HepG2 (cell line): ENCODE results near the gene DPH2. TPM values are rescaled to one million over a fixed set of nuclear protein-coding genes. Genes with fewer than 3 reads are reported as not detected.
A peak's percentile ranks its signal among the peaks of the same experiment; 100 is the strongest.

Experiments used
- ATAC-seq: fragments of 200-7000 bp; cut with Tn5 transposase; 3 replicates; pipeline ENCODE4 v1.9.1; 2020; ENCODE audit warnings: mild to moderate bottlenecking, moderate library complexity
- BruUV-seq: library from RNA; stranded (reverse); fragments of 400-500 nt; replicated peaks from 2 replicates; lab custom pipeline; 2021; lab: Mats Ljungman, UMichigan
- CTCF ChIA-PET: fragments of 300-600 bp; formaldehyde crosslinking; extraction: SDS; loops from one replicate; lab custom pipeline; 2021; ENCODE audit warnings: low total read pairs, inconsistent platforms, low intra/inter-chr PET ratio; lab: Yijun Ruan, JAX
- POLR2A ChIA-PET: fragments of 350-600 bp; sonication (Branson Sonifier 250); formaldehyde crosslinking; loops from one replicate; lab custom pipeline; 2020; ENCODE audit warnings: antibody characterized with exemption, inconsistent platforms; lab: Yijun Ruan, JAX
- DNase-seq: peaks from one replicate; pipeline ENCODE4 v3.0.0-alpha.2; 2015; ENCODE audit warnings: low spot score
- FAIRE-seq: peaks from 3 replicates; lab custom pipeline; 2011; peaks lifted over from hg19 to GRCh38; lab: Jason Lieb, UNC
- H2AFZ ChIP-seq: one replicate; pipeline ENCODE4 v1.6.1; 2011; ENCODE audit warnings: low read length, inconsistent platforms
- H3K27ac ChIP-seq: fragments of 300-600 bp; 3 replicates; pipeline ENCODE4 v1.8.0; 2011; ENCODE audit warnings: mixed run types, mild to moderate bottlenecking, mixed read lengths, low read length, inconsistent platforms; ENCODE audit not compliant: insufficient read depth; ENCODE audit errors: extremely low read length
- H3K27me3 ChIP-seq, 2 experiments: fragments of 200-600 bp in 1 of 2; 2 replicates in 1 of 2; 3 replicates in 1 of 2; pipeline versions ENCODE4 v1.6.0 to v1.8.0; 2011; ENCODE audit warnings: low read length in 2 of 2, mild to moderate bottlenecking in 2 of 2, moderate library complexity in 2 of 2, inconsistent platforms in 1 of 2; ENCODE audit not compliant: insufficient read depth in 2 of 2, control insufficient read depth in 1 of 2
- H3K36me3 ChIP-seq, 2 experiments: fragments of 200-600 bp in 1 of 2; replicated peaks in 1 of 2; 2 replicates in 1 of 2; 3 replicates in 1 of 2; pipeline versions ENCODE4 v1.5.1 to v1.8.0; 2011; ENCODE audit warnings: low read length in 2 of 2, inconsistent platforms in 1 of 2; ENCODE audit not compliant: insufficient read depth in 2 of 2, control insufficient read depth in 1 of 2
- H3K4me1 ChIP-seq: 2 replicates; pipeline ENCODE4 v1.5.1; 2012; ENCODE audit warnings: low read length, inconsistent platforms; ENCODE audit not compliant: insufficient read depth
- H3K4me2 ChIP-seq: 2 replicates; pipeline ENCODE4 v1.6.0; 2011; ENCODE audit warnings: low read depth, low read length, inconsistent platforms
- H3K4me3 ChIP-seq, 3 experiments: fragments of 200-600 bp in 1 of 3; sonication (generic), shearing (Covaris generic) in 1 of 3; replicated peaks in 1 of 3; 2 replicates each; pipeline ENCODE4 v1.5.1; 2011 to 2016; ENCODE audit warnings: low read length in 3 of 3, inconsistent platforms in 2 of 3, low read depth in 2 of 3, mild to moderate bottlenecking in 2 of 3, control low read depth in 1 of 3, mixed read lengths in 1 of 3; ENCODE audit not compliant: insufficient read depth in 1 of 3
- H3K79me2 ChIP-seq: one replicate; pipeline ENCODE4 v1.6.1; 2011; ENCODE audit warnings: low read length, inconsistent platforms; ENCODE audit not compliant: insufficient read depth
- H3K9ac ChIP-seq: 2 replicates; pipeline ENCODE4 v1.6.0; 2011; ENCODE audit warnings: mild to moderate bottlenecking, low read depth, low read length, inconsistent platforms; ENCODE audit not compliant: insufficient read depth
- H3K9me3 ChIP-seq: 2 replicates; pipeline ENCODE4 v1.5.1; 2012; ENCODE audit warnings: mild to moderate bottlenecking, low read length
- H4K20me1 ChIP-seq: 2 replicates; pipeline ENCODE4 v1.6.0; 2011; ENCODE audit warnings: inconsistent platforms, mild to moderate bottlenecking, low read length, moderate library complexity; ENCODE audit not compliant: insufficient read depth
- ATF6 ChIP-seq: sonication (generic); formaldehyde crosslinking; conservative IDR thresholded peaks from 2 replicates; pipeline ENCODE4 v1.4.0; 2020; ENCODE audit warnings: missing genetic modification reagents
- BRD4 ChIP-seq: sonication (generic); formaldehyde crosslinking; IDR thresholded peaks from 2 replicates; pipeline ENCODE4 v1.4.0; 2020; ENCODE audit warnings: missing genetic modification reagents
- EZH2 ChIP-seq: conservative IDR thresholded peaks from 2 replicates; pipeline ENCODE4 v1.6.1; 2012; ENCODE audit warnings: mild to moderate bottlenecking, low read depth, low read length, moderate library complexity
- FOXJ3 ChIP-seq: sonication (generic); formaldehyde crosslinking; IDR thresholded peaks from 2 replicates; pipeline ENCODE4 v1.4.0; 2020; ENCODE audit warnings: missing genetic modification reagents, mild to moderate bottlenecking, borderline replicate concordance
- JUN ChIP-seq: sonication (generic); formaldehyde crosslinking; IDR thresholded peaks from 2 replicates; pipeline ENCODE4 v1.4.0; 2020; ENCODE audit warnings: mild to moderate bottlenecking, missing genetic modification reagents
- MAFG ChIP-seq: sonication (generic); formaldehyde crosslinking; IDR thresholded peaks from 2 replicates; pipeline ENCODE4 v1.5.1; 2020; ENCODE audit warnings: mild to moderate bottlenecking, missing genetic modification reagents
- MZF1 ChIP-seq: sonication (generic); formaldehyde crosslinking; IDR thresholded peaks from 2 replicates; pipeline ENCODE4 v1.8.1; 2023; ENCODE audit warnings: mild to moderate bottlenecking, missing genetic modification reagents, borderline replicate concordance
- NONO ChIP-seq, 2 experiments: fragments of 450-650 bp in 1 of 2; sonication (generic) in 1 of 2; formaldehyde crosslinking in 1 of 2; IDR thresholded peaks in 1 of 2; conservative IDR thresholded peaks in 1 of 2; 2 replicates each; pipeline versions ENCODE4 v1.6.1 to v1.8.0; 2017 to 2022; ENCODE audit warnings: mild to moderate bottlenecking in 1 of 2, missing genetic modification reagents in 1 of 2, moderate library complexity in 1 of 2
- SIN3A ChIP-seq: IDR thresholded peaks from 2 replicates; pipeline ENCODE4 v1.6.1; 2011; ENCODE audit warnings: low read depth, mild to moderate bottlenecking, control low read depth, low read length, borderline replicate concordance
- SRSF9 ChIP-seq: fragments of 200-400 bp; formaldehyde crosslinking; IDR thresholded peaks from 2 replicates; pipeline ENCODE4 v1.6.1; 2018; ENCODE audit warnings: borderline replicate concordance, mild to moderate bottlenecking, low read depth, low read length; ENCODE audit not compliant: insufficient read depth, poor library complexity, severe bottlenecking
- ZNF264 ChIP-seq: sonication (generic); formaldehyde crosslinking; IDR thresholded peaks from 2 replicates; pipeline ENCODE4 v1.4.0; 2020; ENCODE audit warnings: missing genetic modification reagents
- ZNF326 ChIP-seq: sonication (generic); formaldehyde crosslinking; IDR thresholded peaks from 2 replicates; pipeline ENCODE4 v1.4.0; 2020; ENCODE audit warnings: missing genetic modification reagents, borderline replicate concordance
- ZNF501 ChIP-seq: sonication (generic); formaldehyde crosslinking; IDR thresholded peaks from 2 replicates; pipeline ENCODE4 v1.5.1; 2020; ENCODE audit warnings: mild to moderate bottlenecking, moderate library complexity, missing genetic modification reagents
- ZNF567 ChIP-seq: sonication (generic); formaldehyde crosslinking; IDR thresholded peaks from 2 replicates; pipeline ENCODE4 v1.8.1; 2023; ENCODE audit warnings: mild to moderate bottlenecking, missing genetic modification reagents, borderline replicate concordance
- ZNF572 ChIP-seq: sonication (generic); formaldehyde crosslinking; IDR thresholded peaks from 2 replicates; pipeline ENCODE4 v1.5.1; 2020; ENCODE audit warnings: mild to moderate bottlenecking, missing genetic modification reagents
- ZNF607 ChIP-seq: sonication (generic); formaldehyde crosslinking; IDR thresholded peaks from 2 replicates; pipeline ENCODE4 v1.5.1; 2020; ENCODE audit warnings: missing genetic modification reagents, mild to moderate bottlenecking, borderline replicate concordance
- ZNF768 ChIP-seq: sonication (generic); formaldehyde crosslinking; IDR thresholded peaks from 2 replicates; pipeline ENCODE4 v1.4.0; 2020; ENCODE audit warnings: missing genetic modification reagents
- WGBS: methylation state at CpG from one replicate; pipeline ENCODE4 v1.1.6; 2017; ENCODE audit warnings: low lambda C conversion rate; 5-methylcytosine and 5-hydroxymethylcytosine counted together
- in situ Hi-C: cut with HindIII; loops from 2 replicates; pipeline ENCODE4 v1.10.0; 2017; ENCODE audit warnings: low pct_unique_long_range_greater_than_20kb; ENCODE audit not compliant: extremely low pct_ligation_motif_present
- intact Hi-C: fragments of 100-400 bp; cut with micrococcal nuclease; formaldehyde crosslinking; loops from one replicate; pipeline ENCODE4 v1.10.0; 2022; ENCODE audit not compliant: unreplicated experiment
- polyA plus RNA-seq, 8 experiments: library from polyadenylated mRNA; depleted of rRNA in 3 of 8; stranded (reverse) in 7 of 8; unstranded in 1 of 8; fragments of >200 nt; fragmentation: Illumina TruSeq in 4 of 8; extraction: Trizol in 4 of 8; gene quantifications; 2 replicates each; pipeline versions ENCODE4 v1.2.1 to v1.2.3, GENCODE V29; 2011 to 2016; ENCODE audit warnings: low read depth in 4 of 8, missing spikeins in 1 of 8, mixed read lengths in 1 of 8; ENCODE audit not compliant: insufficient read depth in 1 of 8
- total RNA-seq, 5 experiments: library from RNA; depleted of rRNA; stranded (reverse); fragments of >200 nt; fragmentation: Illumina TruSeq; extraction: Trizol; gene quantifications; 2 replicates each; pipeline ENCODE4 v1.2.3, GENCODE V29; 2016; ENCODE audit warnings: low read depth in 1 of 5
- TF ChIP-seq, protein P1 (sequence below): sonication (generic); formaldehyde crosslinking; IDR thresholded peaks from 2 replicates; pipeline ENCODE4 v1.4.0; 2020; ENCODE audit warnings: mild to moderate bottlenecking, missing genetic modification reagents

Gene DPH2
- total and polyA plus RNA-seq, 2 of the 13 experiments (the other 11 are each of a cell fraction or from before 2014, with no cell fraction given): 32.2 to 38.3 TPM

DNA sequence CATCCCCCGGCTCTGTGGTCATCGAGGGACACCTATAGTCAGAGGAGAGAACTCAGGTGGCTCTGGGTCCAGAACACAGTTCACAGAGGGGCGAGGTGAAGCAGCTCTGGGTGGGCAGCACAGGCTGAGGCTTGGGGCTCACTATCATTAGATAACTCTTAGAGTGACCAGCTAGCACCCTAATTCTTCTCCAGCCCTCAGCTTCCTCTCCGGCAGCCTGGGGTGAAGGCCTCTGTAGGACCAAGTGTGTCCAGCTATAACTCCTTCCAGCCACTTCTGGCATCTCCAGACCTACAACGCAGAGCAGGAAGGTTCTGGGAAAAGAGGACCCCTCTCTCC lies 34.9 kb upstream of the DPH2 start:
- POLR2A ChIA-PET: interaction anchor here (0.5 to 4.3 kb wide), 8 partner anchors 9 to 901 kb away, joined by 3 to 38 read pairs (median 6); partner anchors contain the start of genes ATP6V0B, IPO13, SLC6A9 and ST3GAL3
- H2AFZ ChIP-seq: peak overlapping the region; percentile 8
- peaks cover 39% of the 10 kb centered on the region for H3K4me1 ChIP-seq
- BruUV-seq: no TSS peak
- no peak overlapping the region for H3K9ac ChIP-seq
- FAIRE-seq (no peak), DNase-seq (no peak), ATAC-seq (peak; percentile 70)
- no peaks in the 10 kb centered on the region for H3K27me3 ChIP-seq
- 0 out of 2 replicates have a peak, but pooled peaks cover 2% of the 10 kb centered on the region for H4K20me1 ChIP-seq
- WGBS: 8% methylated on average over 4 of the region's 5 CpGs
- peak overlapping the region; percentile 0 for H3K27ac ChIP-seq
- no peaks in the 10 kb centered on the region for H3K79me2 ChIP-seq
- H3K4me2 ChIP-seq: peak overlapping the region; percentile 99
- no peaks in the 10 kb centered on the region for H3K9me3 ChIP-seq
- H3K4me3 ChIP-seq: peak overlapping the region in 2 of 3 experiments; percentile 61 to 84; a peak in 2 of 6 replicates
- H3K36me3 ChIP-seq: no peaks in the 10 kb centered on the region
- in situ Hi-C loops (loop anchor here (5.0 kb wide), 2 partner anchors 178 to 408 kb away; no protein-coding TSS in a partner anchor), intact Hi-C loops (loop anchor here (1.0 to 10.0 kb wide), 3 partner anchors 100 to 406 kb away; partner anchors contain the start of gene SLC6A9)
- CTCF ChIA-PET: interaction anchor here (4.6 kb wide), 1 partner anchor 171 kb away, joined by 44 read pairs; no protein-coding TSS in a partner anchor
- 0 out of 2 replicates have a peak, but pooled peaks have one; percentile 9 for TF ChIP-seq ZNF607 (CRISPR knock-in tag)
- no peak for TF ChIP-seq ZNF572
- no peak for TF ChIP-seq NONO (IDR thresholded peaks at IDR 0.05)
- TF ChIP-seq NONO (CRISPR knock-in tag; conservative IDR thresholded peaks at IDR 0.05): 0 out of 2 replicates have a peak, but pooled peaks have one; percentile 13
- TF ChIP-seq, protein P1, sequence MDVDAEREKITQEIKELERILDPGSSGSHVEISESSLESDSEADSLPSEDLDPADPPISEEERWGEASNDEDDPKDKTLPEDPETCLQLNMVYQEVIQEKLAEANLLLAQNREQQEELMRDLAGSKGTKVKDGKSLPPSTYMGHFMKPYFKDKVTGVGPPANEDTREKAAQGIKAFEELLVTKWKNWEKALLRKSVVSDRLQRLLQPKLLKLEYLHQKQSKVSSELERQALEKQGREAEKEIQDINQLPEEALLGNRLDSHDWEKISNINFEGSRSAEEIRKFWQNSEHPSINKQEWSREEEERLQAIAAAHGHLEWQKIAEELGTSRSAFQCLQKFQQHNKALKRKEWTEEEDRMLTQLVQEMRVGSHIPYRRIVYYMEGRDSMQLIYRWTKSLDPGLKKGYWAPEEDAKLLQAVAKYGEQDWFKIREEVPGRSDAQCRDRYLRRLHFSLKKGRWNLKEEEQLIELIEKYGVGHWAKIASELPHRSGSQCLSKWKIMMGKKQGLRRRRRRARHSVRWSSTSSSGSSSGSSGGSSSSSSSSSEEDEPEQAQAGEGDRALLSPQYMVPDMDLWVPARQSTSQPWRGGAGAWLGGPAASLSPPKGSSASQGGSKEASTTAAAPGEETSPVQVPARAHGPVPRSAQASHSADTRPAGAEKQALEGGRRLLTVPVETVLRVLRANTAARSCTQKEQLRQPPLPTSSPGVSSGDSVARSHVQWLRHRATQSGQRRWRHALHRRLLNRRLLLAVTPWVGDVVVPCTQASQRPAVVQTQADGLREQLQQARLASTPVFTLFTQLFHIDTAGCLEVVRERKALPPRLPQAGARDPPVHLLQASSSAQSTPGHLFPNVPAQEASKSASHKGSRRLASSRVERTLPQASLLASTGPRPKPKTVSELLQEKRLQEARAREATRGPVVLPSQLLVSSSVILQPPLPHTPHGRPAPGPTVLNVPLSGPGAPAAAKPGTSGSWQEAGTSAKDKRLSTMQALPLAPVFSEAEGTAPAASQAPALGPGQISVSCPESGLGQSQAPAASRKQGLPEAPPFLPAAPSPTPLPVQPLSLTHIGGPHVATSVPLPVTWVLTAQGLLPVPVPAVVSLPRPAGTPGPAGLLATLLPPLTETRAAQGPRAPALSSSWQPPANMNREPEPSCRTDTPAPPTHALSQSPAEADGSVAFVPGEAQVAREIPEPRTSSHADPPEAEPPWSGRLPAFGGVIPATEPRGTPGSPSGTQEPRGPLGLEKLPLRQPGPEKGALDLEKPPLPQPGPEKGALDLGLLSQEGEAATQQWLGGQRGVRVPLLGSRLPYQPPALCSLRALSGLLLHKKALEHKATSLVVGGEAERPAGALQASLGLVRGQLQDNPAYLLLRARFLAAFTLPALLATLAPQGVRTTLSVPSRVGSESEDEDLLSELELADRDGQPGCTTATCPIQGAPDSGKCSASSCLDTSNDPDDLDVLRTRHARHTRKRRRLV (CRISPR knock-in tag): no peak
- TF ChIP-seq ATF6 (CRISPR knock-in tag): no peak
- no peak for TF ChIP-seq ZNF567 (CRISPR knock-in tag)
- no peak for TF ChIP-seq ZNF768 (CRISPR knock-in tag)
- no peak for TF ChIP-seq SIN3A
- 0 out of 2 replicates have a peak, but pooled peaks have one; percentile 39 for TF ChIP-seq ZNF501 (CRISPR knock-in tag)
- TF ChIP-seq ZNF264: no peak
- TF ChIP-seq ZNF326 (CRISPR knock-in tag): no peak
- no peak for TF ChIP-seq MAFG (CRISPR knock-in tag)
- no peak for TF ChIP-seq MZF1
- TF ChIP-seq JUN: 0 out of 2 replicates have a peak, but pooled peaks have one; percentile 6
- TF ChIP-seq EZH2: no peak
- no peak for TF ChIP-seq SRSF9
- TF ChIP-seq FOXJ3 (CRISPR knock-in tag): no peak
- TF ChIP-seq BRD4 (CRISPR knock-in tag): no peak
